Ovary (tissue), 3 donors: ENCODE data around the gene MYCBPAP.

Experiments used
- CTCF ChIP-seq, 3 donors: fragments of 450-650 bp in 2 of 3; fragments of 200-600 bp in 1 of 3; IDR thresholded peaks; one replicate each; pipeline versions ENCODE4 v1.5.1 to v1.8.0; 2016 to 2022; ENCODE audit warnings: antibody characterized with exemption in 3 of 3, mild to moderate bottlenecking in 1 of 3
- EP300 ChIP-seq: sonication (generic); formaldehyde crosslinking; IDR thresholded peaks from one replicate; pipeline ENCODE4 v1.6.1; 2017; ENCODE audit warnings: antibody characterized with exemption
- POLR2A ChIP-seq: fragments of 450-650 bp; IDR thresholded peaks from one replicate; pipeline ENCODE4 v1.6.1; 2017; ENCODE audit warnings: antibody characterized with exemption, mild to moderate bottlenecking, moderate library complexity
- donor health status: DM: no; HTN: no; CAD: no.

- TF ChIP-seq CTCF (IDR thresholded peaks at IDR 0.05) (no peak), POLR2A (no peak), EP300 (no peak)
These were observed 39.0 kb upstream of the MYCBPAP start for GRCh38 chr17:50469208-50469605.
